Fibroblast of the aortic adventitia (primary cell): ENCODE data around the gene CRHBP. TPM values are rescaled to one million over a fixed set of nuclear protein-coding genes. Genes with fewer than 3 reads are reported as not detected.
"Not testable (repeated sequence)": the region's sequence is repeated elsewhere in the genome, so short reads cannot be mapped to it uniquely, and the experiment has no call there.

Source experiments
- DNase-seq: peaks from one replicate; pipeline ENCODE4 v3.0.0-alpha.2; 2010; ENCODE audit warnings: low read depth
- H3K4me3 ChIP-seq: 2 replicates; pipeline ENCODE4 v1.5.1; 2011; ENCODE audit warnings: low read depth, mild to moderate bottlenecking, control low read depth, low read length, moderate library complexity
- CTCF ChIP-seq: IDR thresholded peaks from 2 replicates; pipeline ENCODE4 v1.5.1; 2011; ENCODE audit warnings: mild to moderate bottlenecking, low read length, control low read depth, inconsistent platforms; ENCODE audit not compliant: insufficient read depth
- total RNA-seq: library from RNA; depleted of rRNA; stranded (reverse); fragments of >200 nt; gene quantifications from 2 replicates; pipeline ENCODE4 v1.2.3, GENCODE V29; 2012; ENCODE audit warnings: low replicate concordance

The CRHBP gene, protein sequence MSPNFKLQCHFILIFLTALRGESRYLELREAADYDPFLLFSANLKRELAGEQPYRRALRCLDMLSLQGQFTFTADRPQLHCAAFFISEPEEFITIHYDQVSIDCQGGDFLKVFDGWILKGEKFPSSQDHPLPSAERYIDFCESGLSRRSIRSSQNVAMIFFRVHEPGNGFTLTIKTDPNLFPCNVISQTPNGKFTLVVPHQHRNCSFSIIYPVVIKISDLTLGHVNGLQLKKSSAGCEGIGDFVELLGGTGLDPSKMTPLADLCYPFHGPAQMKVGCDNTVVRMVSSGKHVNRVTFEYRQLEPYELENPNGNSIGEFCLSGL
- total RNA-seq, result 6.4 TPM in 1 of 2 replicates, not detected in the other

GRCh38 chr5:76952795-76953536 is at the start of gene CRHBP:
TSS of gene CRHBP (plus strand) at chr5:76953045. CDS start at chr5:76953135, 90 bp downstream.
- DNase-seq, result no peak
- peak within 1 kb of the TSS; percentile 13 for H3K4me3 ChIP-seq
- TF ChIP-seq CTCF, result no peak

DNA sequence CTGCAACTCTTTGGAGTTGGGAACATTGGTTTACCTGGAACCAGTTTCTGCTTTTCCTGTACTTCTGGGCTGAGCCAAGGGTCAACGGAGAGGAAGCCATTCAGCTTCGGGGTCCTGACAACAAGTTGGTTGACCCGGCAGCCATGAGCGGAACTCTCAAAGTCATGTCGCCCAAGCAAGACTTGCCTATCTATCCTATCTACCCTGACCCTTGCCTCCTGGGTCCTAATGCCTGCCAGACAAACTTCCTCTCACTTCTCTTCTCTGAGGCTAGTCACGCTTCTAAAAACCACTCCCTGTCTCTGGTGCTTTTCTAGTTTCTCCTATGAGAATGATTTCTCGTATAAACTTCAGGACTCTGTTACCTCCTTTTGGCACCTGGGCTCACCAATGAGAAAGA is 44.7 kb upstream of the CRHBP start:
- H3K4me3 ChIP-seq, result no peak overlapping the region
- TF ChIP-seq CTCF, result no peak
- no peak for DNase-seq

DNA sequence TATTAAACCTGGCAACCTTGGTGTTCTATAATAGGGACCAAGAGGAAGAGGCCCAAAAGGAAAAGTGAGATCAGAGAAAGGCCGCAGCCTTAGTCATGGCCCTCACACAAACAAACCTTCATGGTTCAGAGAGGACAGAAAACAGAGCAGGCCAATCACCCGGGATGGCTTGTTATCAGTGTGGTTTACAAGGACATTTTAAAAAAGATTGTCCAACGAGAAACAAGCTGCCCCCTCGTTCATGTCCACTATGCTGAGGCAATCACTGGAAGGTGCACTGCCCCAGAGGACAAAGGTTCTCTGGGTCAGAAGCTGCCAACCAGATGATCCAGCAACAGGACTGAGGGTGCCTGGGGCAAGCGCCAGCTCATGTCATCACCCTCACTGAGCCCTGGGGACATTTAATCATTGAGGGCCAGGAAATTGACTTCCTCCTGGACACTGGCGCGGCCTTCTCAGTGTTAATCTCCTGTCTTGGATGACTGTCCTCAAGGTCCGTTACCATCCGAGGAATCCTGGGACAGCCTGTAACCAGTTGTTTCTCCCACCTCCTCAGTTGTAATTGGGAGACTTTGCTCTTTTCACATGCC is 42.4 kb upstream of the CRHBP start:
- H3K4me3 ChIP-seq, DNase-seq: not testable (repeated sequence)

GRCh38 chr5:76914671-76915070 is 38.2 kb upstream of the CRHBP start:
- not testable (repeated sequence) for H3K4me3 ChIP-seq

DNA sequence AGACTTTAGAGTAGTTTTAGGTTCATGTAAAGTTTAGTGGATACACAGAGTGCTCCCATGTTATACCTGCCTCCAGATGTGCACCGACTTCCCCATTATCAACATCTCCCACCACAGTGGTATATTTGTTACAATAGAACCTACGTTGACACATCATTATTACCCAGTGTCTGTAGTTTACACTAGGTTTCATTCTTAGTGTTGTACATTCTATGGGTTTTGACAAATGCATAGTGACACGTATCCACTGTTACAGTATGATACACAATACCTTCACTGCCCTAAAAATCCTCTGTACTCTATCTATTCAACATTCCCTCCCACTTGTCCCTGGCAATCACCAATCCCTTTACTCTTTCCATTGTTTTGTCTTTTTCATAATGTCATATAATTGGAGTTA is 34.3 kb upstream of the CRHBP start:
- no peak for TF ChIP-seq CTCF
- no peak for DNase-seq

More at GRCh38 chr5:76914671-76915070, 38.2 kb upstream of the CRHBP start:
- DNase-seq, result not testable (repeated sequence)

GRCh38 chr5:76920491-76920890 is 32.4 kb upstream of the CRHBP start:
- no peak for DNase-seq
- TF ChIP-seq CTCF, result no peak
- H3K4me3 ChIP-seq, result no peak overlapping the region

More for the DNA sequence above, 34.3 kb upstream of the CRHBP start:
- no peak overlapping the region for H3K4me3 ChIP-seq

- H3K4me3 ChIP-seq, result no peak overlapping the region
- no peak for DNase-seq
- no peak for TF ChIP-seq CTCF
These were observed 26.3 kb upstream of the CRHBP start for GRCh38 chr5:76926329-76927105.
